HCT116 (cell line): Measurements from ENCODE around the gene IL21R. TPM values are rescaled to one million over a fixed set of nuclear protein-coding genes. Genes with fewer than 3 reads are reported as not detected.

Source experiments
- ATAC-seq: fragments of 200-7000 bp; cut with Tn5 transposase; 2 replicates; pipeline ENCODE4 v1.9.1; 2020; ENCODE audit warnings: mild to moderate bottlenecking, moderate library complexity
- BruUV-seq: library from RNA; stranded (reverse); fragments of 400-500 nt; replicated peaks from 2 replicates; lab custom pipeline; 2021; lab: Mats Ljungman, UMichigan
- CTCF ChIA-PET: fragments of 300-600 bp; sonication (Branson Sonifier 250); formaldehyde crosslinking; loops from one replicate; lab custom pipeline; 2021; ENCODE audit warnings: antibody characterized with exemption; lab: Charles Lee
- POLR2A ChIA-PET: fragments of 300-600, 350-600 bp; sonication (Branson Sonifier 250); formaldehyde crosslinking; loops from one replicate; lab custom pipeline; 2021; ENCODE audit warnings: antibody characterized with exemption; lab: Charles Lee
- RAD21 ChIA-PET, 2 experiments: fragments of 300-600 bp; sonication (Branson Sonifier 250); formaldehyde crosslinking; loops; one replicate each; lab custom pipeline; 2023; ENCODE audit warnings: low total read pairs in 2 of 2; ENCODE audit not compliant: uncharacterized antibody in 2 of 2, unreplicated experiment in 2 of 2, low non-redundant PET in 1 of 2; lab: Charles Lee
- DNase-seq: peaks from one replicate; pipeline ENCODE4 v3.0.0-alpha.2; 2010; ENCODE audit warnings: low read depth, low spot score
- H2AFZ ChIP-seq: fragments of 200-600 bp; shearing (Covaris generic), sonication (generic); 2 replicates; pipeline ENCODE4 v1.6.1; 2017; ENCODE audit warnings: low read depth, mixed run types, mixed read lengths, antibody characterized with exemption, low read length; ENCODE audit not compliant: poor library complexity, severe bottlenecking
- H3K27ac ChIP-seq: 2 replicates; pipeline ENCODE4 v1.5.1; 2012; ENCODE audit warnings: low read depth, low read length
- H3K27me3 ChIP-seq: fragments of 200-600 bp; sonication (generic); 2 replicates; pipeline ENCODE4 v1.6.1; 2016; ENCODE audit warnings: mixed run types, low read length, mixed read lengths; ENCODE audit not compliant: insufficient read depth
- H3K36me3 ChIP-seq, 2 experiments: fragments of 200-500 bp in 1 of 2; fragments of 200-600 bp in 1 of 2; sonication (Bioruptor generic) in 1 of 2; sonication (generic) in 1 of 2; 2 replicates each; pipeline versions ENCODE4 v1.5.1 to v1.6.1; 2014 to 2016; ENCODE audit warnings: low read length in 2 of 2, inconsistent platforms in 1 of 2, mixed read lengths in 1 of 2, mixed run types in 1 of 2; ENCODE audit not compliant: insufficient read depth in 2 of 2, control insufficient read depth in 1 of 2
- H3K4me1 ChIP-seq, 2 experiments: fragments of 200-600 bp in 1 of 2; sonication (generic) in 1 of 2; 2 replicates each; pipeline versions ENCODE4 v1.5.1 to v1.6.1; 2012 to 2017; ENCODE audit warnings: low read length in 2 of 2, inconsistent platforms in 1 of 2, mild to moderate bottlenecking in 1 of 2, mixed read lengths in 1 of 2, mixed run types in 1 of 2, moderate library complexity in 1 of 2; ENCODE audit not compliant: insufficient read depth in 2 of 2, control insufficient read depth in 1 of 2
- H3K4me2 ChIP-seq: fragments of 200-600 bp; sonication (generic); 2 replicates; pipeline ENCODE4 v1.6.1; 2017; ENCODE audit warnings: mixed run types, low read length, mixed read lengths
- H3K4me3 ChIP-seq, 2 experiments: fragments of 200-600 bp in 1 of 2; sonication (generic) in 1 of 2; replicated peaks in 1 of 2; 2 replicates each; pipeline ENCODE4 v1.5.1; 2011 to 2016; ENCODE audit warnings: low read length in 2 of 2, control low read depth in 1 of 2, low read depth in 1 of 2, mild to moderate bottlenecking in 1 of 2, mixed read lengths in 1 of 2, mixed run types in 1 of 2
- H3K79me2 ChIP-seq: fragments of 200-600 bp; sonication (generic); 2 replicates; pipeline ENCODE4 v1.6.1; 2017; ENCODE audit warnings: mild to moderate bottlenecking, mixed run types, low read length, moderate library complexity, mixed read lengths; ENCODE audit not compliant: insufficient read depth
- H3K9ac ChIP-seq: fragments of 200-600 bp; sonication (generic); 2 replicates; pipeline ENCODE4 v1.6.1; 2016; ENCODE audit warnings: low read length, mixed read lengths
- H3K9me2 ChIP-seq: fragments of 200-600 bp; sonication (generic), shearing (Covaris generic); 2 replicates; pipeline ENCODE4 v1.6.1; 2017; ENCODE audit warnings: mixed run types, mild to moderate bottlenecking, moderate library complexity; ENCODE audit not compliant: insufficient read depth
- H3K9me3 ChIP-seq, 2 experiments: fragments of 200-500 bp in 1 of 2; fragments of 200-600 bp in 1 of 2; sonication (Bioruptor generic) in 1 of 2; sonication (generic) in 1 of 2; 2 replicates each; pipeline ENCODE4 v1.6.1; 2014 to 2017; ENCODE audit warnings: low read length in 2 of 2, mixed read lengths in 2 of 2, inconsistent platforms in 1 of 2, low read depth in 1 of 2, mild to moderate bottlenecking in 1 of 2, mixed run types in 1 of 2, moderate library complexity in 1 of 2; ENCODE audit not compliant: control insufficient read depth in 1 of 2, insufficient read depth in 1 of 2
- H4K20me1 ChIP-seq: fragments of 200-600 bp; sonication (generic), shearing (Covaris generic); 2 replicates; pipeline ENCODE4 v1.6.1; 2017; ENCODE audit warnings: mixed run types, mild to moderate bottlenecking, moderate library complexity; ENCODE audit not compliant: insufficient read depth
- CEBPB ChIP-seq: IDR thresholded peaks from 2 replicates; pipeline ENCODE4 v1.6.1; 2012; ENCODE audit warnings: low read depth
- EGR1 ChIP-seq: IDR thresholded peaks from 2 replicates; pipeline ENCODE4 v1.6.1; 2012; ENCODE audit warnings: low read depth
- ELF1 ChIP-seq: IDR thresholded peaks from 2 replicates; pipeline ENCODE4 v1.6.1; 2012; ENCODE audit warnings: low read depth, borderline replicate concordance
- FOSL1 ChIP-seq: IDR thresholded peaks from 2 replicates; pipeline ENCODE4 v1.6.1; 2012; ENCODE audit warnings: low read depth
- JUND ChIP-seq: IDR thresholded peaks from 2 replicates; pipeline ENCODE4 v1.6.1; 2012
- POLR2A ChIP-seq: IDR thresholded peaks from 2 replicates; pipeline ENCODE4 v1.7.0; 2011; ENCODE audit warnings: borderline replicate concordance; ENCODE audit not compliant: insufficient read depth, insufficient read length; ENCODE audit errors: extremely low read depth
- POLR2AphosphoS5 ChIP-seq: IDR thresholded peaks from 2 replicates; pipeline ENCODE4 v1.6.1; 2011; ENCODE audit warnings: mild to moderate bottlenecking, low read depth, low read length, moderate library complexity
- RAD21 ChIP-seq: IDR thresholded peaks from 2 replicates; pipeline ENCODE4 v1.6.1; 2012; ENCODE audit warnings: low read depth, mild to moderate bottlenecking
- SIN3A ChIP-seq: IDR thresholded peaks from 2 replicates; pipeline ENCODE4 v1.6.1; 2012; ENCODE audit warnings: low read depth
- SP1 ChIP-seq: IDR thresholded peaks from 2 replicates; pipeline ENCODE4 v1.6.1; 2012; ENCODE audit warnings: low read depth
- TCF7L2 ChIP-seq: IDR thresholded peaks from 2 replicates; pipeline ENCODE4 v1.7.0; 2011; ENCODE audit warnings: borderline replicate concordance, inconsistent platforms; ENCODE audit not compliant: insufficient read depth, insufficient read length; ENCODE audit errors: extremely low read depth
- YY1 ChIP-seq: IDR thresholded peaks from 2 replicates; pipeline ENCODE4 v1.6.1; 2011; ENCODE audit warnings: low read length, low read depth, moderate library complexity, mild to moderate bottlenecking; ENCODE audit not compliant: insufficient replicate concordance; ENCODE audit errors: extremely low read depth
- ZFX ChIP-seq: fragments of 450-650 bp; IDR thresholded peaks from 2 replicates; pipeline ENCODE4 v1.6.1; 2017
- ZNF274 ChIP-seq: fragments of 200-500 bp; sonication (Bioruptor generic); IDR thresholded peaks from 2 replicates; pipeline ENCODE4 v1.6.1; 2014; ENCODE audit warnings: mild to moderate bottlenecking, low read depth, low read length, inconsistent platforms
- intact Hi-C: fragments of 100-400 bp; cut with micrococcal nuclease; formaldehyde crosslinking; loops from 2 replicates; pipeline ENCODE4 v1.10.0; 2022
- total RNA-seq: library from RNA; stranded (reverse); gene quantifications from one replicate; pipeline ENCODE4 v1.2.1, GENCODE V29; 2021; ENCODE audit not compliant: unreplicated experiment
- TF ChIP-seq, protein P1 (sequence below): IDR thresholded peaks from 2 replicates; pipeline ENCODE4 v1.6.1; 2012; ENCODE audit warnings: low read depth
- TF ChIP-seq, protein P2 (sequence below): IDR thresholded peaks from 2 replicates; pipeline ENCODE4 v1.6.1; 2012
- TF ChIP-seq, protein P3 (sequence below): IDR thresholded peaks from 2 replicates; pipeline ENCODE4 v1.6.1; 2012

IL21R gene
- total RNA-seq, 1 experiment from 2014 or later = 1.2 TPM

GRCh38 chr16:27399969-27400368 lies 2.0 kb upstream of the IL21R start:
- POLR2A ChIA-PET = no interaction called here
- no peak overlapping the region for H3K4me3 ChIP-seq
- H3K4me2 ChIP-seq = no peak overlapping the region
- DNase-seq = no peak
- no peaks in the 10 kb centered on the region for H4K20me1 ChIP-seq
- no peak for TF ChIP-seq POLR2A
- TF ChIP-seq YY1 = no peak
- TF ChIP-seq TCF7L2 = no peak
- no peak for TF ChIP-seq ELF1
- no peak for TF ChIP-seq SIN3A
- no peak for TF ChIP-seq CEBPB
- no peak for TF ChIP-seq FOSL1
- TF ChIP-seq, protein P1, sequence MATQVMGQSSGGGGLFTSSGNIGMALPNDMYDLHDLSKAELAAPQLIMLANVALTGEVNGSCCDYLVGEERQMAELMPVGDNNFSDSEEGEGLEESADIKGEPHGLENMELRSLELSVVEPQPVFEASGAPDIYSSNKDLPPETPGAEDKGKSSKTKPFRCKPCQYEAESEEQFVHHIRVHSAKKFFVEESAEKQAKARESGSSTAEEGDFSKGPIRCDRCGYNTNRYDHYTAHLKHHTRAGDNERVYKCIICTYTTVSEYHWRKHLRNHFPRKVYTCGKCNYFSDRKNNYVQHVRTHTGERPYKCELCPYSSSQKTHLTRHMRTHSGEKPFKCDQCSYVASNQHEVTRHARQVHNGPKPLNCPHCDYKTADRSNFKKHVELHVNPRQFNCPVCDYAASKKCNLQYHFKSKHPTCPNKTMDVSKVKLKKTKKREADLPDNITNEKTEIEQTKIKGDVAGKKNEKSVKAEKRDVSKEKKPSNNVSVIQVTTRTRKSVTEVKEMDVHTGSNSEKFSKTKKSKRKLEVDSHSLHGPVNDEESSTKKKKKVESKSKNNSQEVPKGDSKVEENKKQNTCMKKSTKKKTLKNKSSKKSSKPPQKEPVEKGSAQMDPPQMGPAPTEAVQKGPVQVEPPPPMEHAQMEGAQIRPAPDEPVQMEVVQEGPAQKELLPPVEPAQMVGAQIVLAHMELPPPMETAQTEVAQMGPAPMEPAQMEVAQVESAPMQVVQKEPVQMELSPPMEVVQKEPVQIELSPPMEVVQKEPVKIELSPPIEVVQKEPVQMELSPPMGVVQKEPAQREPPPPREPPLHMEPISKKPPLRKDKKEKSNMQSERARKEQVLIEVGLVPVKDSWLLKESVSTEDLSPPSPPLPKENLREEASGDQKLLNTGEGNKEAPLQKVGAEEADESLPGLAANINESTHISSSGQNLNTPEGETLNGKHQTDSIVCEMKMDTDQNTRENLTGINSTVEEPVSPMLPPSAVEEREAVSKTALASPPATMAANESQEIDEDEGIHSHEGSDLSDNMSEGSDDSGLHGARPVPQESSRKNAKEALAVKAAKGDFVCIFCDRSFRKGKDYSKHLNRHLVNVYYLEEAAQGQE = no peak
- TF ChIP-seq ZFX = no peak
- TF ChIP-seq ZNF274 = no peak
- no peak for TF ChIP-seq EGR1
- TF ChIP-seq RAD21 = no peak
- TF ChIP-seq, protein P2, sequence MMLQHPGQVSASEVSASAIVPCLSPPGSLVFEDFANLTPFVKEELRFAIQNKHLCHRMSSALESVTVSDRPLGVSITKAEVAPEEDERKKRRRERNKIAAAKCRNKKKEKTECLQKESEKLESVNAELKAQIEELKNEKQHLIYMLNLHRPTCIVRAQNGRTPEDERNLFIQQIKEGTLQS = no peak
- TF ChIP-seq JUND = no peak
- TF ChIP-seq POLR2AphosphoS5 = no peak
- TF ChIP-seq, protein P3, sequence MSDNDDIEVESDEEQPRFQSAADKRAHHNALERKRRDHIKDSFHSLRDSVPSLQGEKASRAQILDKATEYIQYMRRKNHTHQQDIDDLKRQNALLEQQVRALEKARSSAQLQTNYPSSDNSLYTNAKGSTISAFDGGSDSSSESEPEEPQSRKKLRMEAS = no peak
- no peak for TF ChIP-seq SP1
- RAD21 ChIA-PET = interaction anchor here in 1 of 2 experiments (0.6 kb wide), 1 partner anchor 1413 kb away, joined by 4 read pairs; no protein-coding TSS in a partner anchor
- H2AFZ ChIP-seq = no peak overlapping the region
- intact Hi-C loops = no loop called here
- CTCF ChIA-PET = no interaction called here
- H3K27me3 ChIP-seq = 0 out of 2 replicates have a peak, but pooled peaks cover 3% of the 10 kb centered on the region
- no peak overlapping the region for H3K9ac ChIP-seq
- no TSS peak for BruUV-seq
- H3K9me2 ChIP-seq = no peaks in the 10 kb centered on the region
- H3K79me2 ChIP-seq = no peaks in the 10 kb centered on the region
- no peak overlapping the region for H3K27ac ChIP-seq
- no peaks in the 10 kb centered on the region for H3K4me1 ChIP-seq
- H3K9me3 ChIP-seq = no peaks in the 10 kb centered on the region
- ATAC-seq = no peak
- H3K36me3 ChIP-seq = no peaks in the 10 kb centered on the region
